Measurements from ENCODE around the gene CRYM.

The CRYM gene

GRCh38 chr16:21244518-21245215 is 33.4 kb downstream of the CRYM start:
- DNase-seq (ENCODE audit: low spot score) = no peak

- no peak for DNase-seq (ENCODE audit: low spot score)
These were observed 35.3 kb downstream of the CRYM start for GRCh38 chr16:21242756-21243155.

GRCh38 chr16:21239646-21240045 is 38.4 kb downstream of the CRYM start:
- DNase-seq (ENCODE audit: low spot score) = no peak

GRCh38 chr16:21236831-21237230 is 41.3 kb downstream of the CRYM start:
- DNase-seq (ENCODE audit: low spot score) = no peak

- DNase-seq (ENCODE audit: low spot score) = no peak
These were observed 42.9 kb downstream of the CRYM start for GRCh38 chr16:21235199-21235585.

- no peak for DNase-seq (ENCODE audit: low spot score)
These were observed 44.5 kb downstream of the CRYM start, which contains the start of gene ANKS4B for GRCh38 chr16:21233521-21234150. Gene ANKS4B (plus strand): TSS chr16:21233699. CDS start chr16:21233738, 39 bp downstream.

GRCh38 chr16:21233045-21233520 is 45.0 kb downstream of the CRYM start:
- DNase-seq (ENCODE audit: low spot score) = no peak

GRCh38 chr16:21228361-21228872 is 49.7 kb downstream of the CRYM start:
- DNase-seq (ENCODE audit: low spot score) = no peak

- no peak for DNase-seq (ENCODE audit: low spot score)
These were observed 50.2 kb downstream of the CRYM start for GRCh38 chr16:21227866-21228265.

GRCh38 chr16:21226749-21227148 is 51.3 kb downstream of the CRYM start:
- DNase-seq (ENCODE audit: low spot score) = no peak

GRCh38 chr16:21224800-21225199 is 53.3 kb downstream of the CRYM start:
- no peak for DNase-seq (ENCODE audit: low spot score)

GRCh38 chr16:21223787-21224186 is 54.3 kb downstream of the CRYM start:
- DNase-seq (ENCODE audit: low spot score) = no peak

GRCh38 chr16:21222495-21223337 is 55.4 kb downstream of the CRYM start:
- no peak for DNase-seq (ENCODE audit: low spot score)

- no peak for DNase-seq (ENCODE audit: low spot score)
These were observed 58.5 kb downstream of the CRYM start for GRCh38 chr16:21219551-21219950.

- no peak for DNase-seq (ENCODE audit: low spot score)
These were observed 59.9 kb downstream of the CRYM start for GRCh38 chr16:21218153-21218552.

GRCh38 chr16:21217121-21217520 is 61.0 kb downstream of the CRYM start:
- DNase-seq (ENCODE audit: low spot score) = no peak

GRCh38 chr16:21214086-21214485 is 64.0 kb downstream of the CRYM start:
- no peak for DNase-seq (ENCODE audit: low spot score)

- no peak for DNase-seq (ENCODE audit: low spot score)
These were observed 66.6 kb downstream of the CRYM start, which contains the start of gene ZP2 for GRCh38 chr16:21211486-21211885. Gene ZP2 (minus strand): TSS chr16:21211574. CDS start chr16:21211547, 27 bp downstream.
